Neural crest cell (in vitro differentiated cells): Measurements from ENCODE around the gene TRAM2. TPM values are rescaled to one million over a fixed set of nuclear protein-coding genes. Genes with fewer than 3 reads are reported as not detected.

Experiments
- DNase-seq: peaks from one replicate; pipeline ENCODE4 v3.0.0; 2021; ENCODE audit warnings: low read depth, mixed read lengths, low spot score
- H3K27ac Mint-ChIP-seq: one replicate; pipeline ENCODE4 v1.8.0; 2021; ENCODE audit warnings: mild to moderate bottlenecking, mixed read lengths; ENCODE audit not compliant: unreplicated experiment
- H3K27me3 Mint-ChIP-seq: 2 replicates; pipeline ENCODE4 v1.8.0; 2021; ENCODE audit warnings: low read depth, mild to moderate bottlenecking, mixed read lengths
- H3K36me3 Mint-ChIP-seq: 2 replicates; pipeline ENCODE4 v1.8.0; 2021; ENCODE audit warnings: low read depth, mild to moderate bottlenecking, mixed read lengths
- H3K4me1 Mint-ChIP-seq: 2 replicates; pipeline ENCODE4 v1.8.0; 2021; ENCODE audit warnings: mixed read lengths
- H3K4me3 Mint-ChIP-seq: one replicate; pipeline ENCODE4 v1.8.0; 2021; ENCODE audit warnings: mild to moderate bottlenecking, mixed read lengths
- H3K9me3 Mint-ChIP-seq: 2 replicates; pipeline ENCODE4 v1.8.0; 2021; ENCODE audit warnings: mixed read lengths
- total RNA-seq: library from RNA; stranded (reverse); gene quantifications from 2 replicates; pipeline ENCODE4 v1.2.1, GENCODE V29; 2021
- TF ChIP-seq, protein P1 (sequence below): fragments of 200-600 bp; sonication (generic); conservative IDR thresholded peaks from 2 replicates; pipeline ENCODE4 v1.5.0; 2021; ENCODE audit warnings: antibody characterized with exemption, mild to moderate bottlenecking

The TRAM2 gene
- total RNA-seq, 1 donor from 2014 or later = 20.2 TPM

DNA sequence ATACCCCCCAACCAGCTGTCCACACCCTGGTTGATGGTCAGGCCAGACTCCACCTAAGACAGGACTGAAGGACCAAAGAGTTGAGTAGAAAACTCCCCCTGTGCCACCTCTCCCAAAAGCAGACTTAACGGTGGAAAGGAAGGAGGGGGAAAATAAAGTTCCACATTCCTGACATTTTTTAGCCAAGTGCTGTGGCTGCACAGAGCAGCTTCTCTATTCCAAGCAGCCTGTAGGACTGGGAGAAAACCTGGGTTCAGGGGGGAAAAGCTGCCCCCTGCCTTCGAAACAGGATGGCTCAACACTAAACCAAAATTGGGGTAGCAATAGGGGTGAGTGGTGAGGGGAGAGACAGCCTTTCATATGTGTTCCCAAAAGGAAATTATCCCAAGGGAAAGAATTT lies 3.6 kb downstream of the TRAM2 start:
- Mint-ChIP-seq H3K27ac (no peak overlapping the region), H3K4me3 (peak overlapping the region; percentile 89), H3K27me3 (no peaks in the 10 kb centered on the region), H3K36me3 (no peaks in the 10 kb centered on the region), H3K4me1 (peaks cover 81% of the 10 kb centered on the region), H3K9me3 (no peaks in the 10 kb centered on the region)
- DNase-seq = no peak
- TF ChIP-seq, protein P1, sequence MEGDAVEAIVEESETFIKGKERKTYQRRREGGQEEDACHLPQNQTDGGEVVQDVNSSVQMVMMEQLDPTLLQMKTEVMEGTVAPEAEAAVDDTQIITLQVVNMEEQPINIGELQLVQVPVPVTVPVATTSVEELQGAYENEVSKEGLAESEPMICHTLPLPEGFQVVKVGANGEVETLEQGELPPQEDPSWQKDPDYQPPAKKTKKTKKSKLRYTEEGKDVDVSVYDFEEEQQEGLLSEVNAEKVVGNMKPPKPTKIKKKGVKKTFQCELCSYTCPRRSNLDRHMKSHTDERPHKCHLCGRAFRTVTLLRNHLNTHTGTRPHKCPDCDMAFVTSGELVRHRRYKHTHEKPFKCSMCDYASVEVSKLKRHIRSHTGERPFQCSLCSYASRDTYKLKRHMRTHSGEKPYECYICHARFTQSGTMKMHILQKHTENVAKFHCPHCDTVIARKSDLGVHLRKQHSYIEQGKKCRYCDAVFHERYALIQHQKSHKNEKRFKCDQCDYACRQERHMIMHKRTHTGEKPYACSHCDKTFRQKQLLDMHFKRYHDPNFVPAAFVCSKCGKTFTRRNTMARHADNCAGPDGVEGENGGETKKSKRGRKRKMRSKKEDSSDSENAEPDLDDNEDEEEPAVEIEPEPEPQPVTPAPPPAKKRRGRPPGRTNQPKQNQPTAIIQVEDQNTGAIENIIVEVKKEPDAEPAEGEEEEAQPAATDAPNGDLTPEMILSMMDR = no peak

DNA sequence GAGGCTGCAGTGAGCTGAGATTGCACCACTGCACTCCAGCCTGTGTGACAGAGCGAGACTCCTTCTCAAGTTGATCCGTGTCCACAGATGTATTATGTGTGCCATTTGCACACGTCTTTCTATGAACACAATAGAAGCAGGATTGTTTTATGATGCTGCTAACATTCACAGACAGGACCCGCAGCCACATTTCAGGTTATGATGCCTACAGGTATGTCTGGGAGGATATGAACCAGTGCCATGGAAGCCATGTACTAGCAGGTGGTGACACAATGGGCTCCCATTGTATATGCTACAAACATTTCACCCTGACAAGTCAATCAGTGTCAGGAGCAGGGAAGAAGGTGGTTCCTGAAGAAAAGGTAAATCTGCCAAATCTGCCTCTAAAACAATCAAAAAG lies 4.3 kb downstream of the TRAM2 start:
- H3K4me1 Mint-ChIP-seq = peaks cover 80% of the 10 kb centered on the region
- peak overlapping the region; percentile 8 for H3K4me3 Mint-ChIP-seq
- TF ChIP-seq, protein P1 = no peak
- no peaks in the 10 kb centered on the region for H3K27me3 Mint-ChIP-seq
- H3K36me3 Mint-ChIP-seq = no peaks in the 10 kb centered on the region
- H3K27ac Mint-ChIP-seq = no peak overlapping the region
- H3K9me3 Mint-ChIP-seq = no peaks in the 10 kb centered on the region
- DNase-seq = no peak

DNA sequence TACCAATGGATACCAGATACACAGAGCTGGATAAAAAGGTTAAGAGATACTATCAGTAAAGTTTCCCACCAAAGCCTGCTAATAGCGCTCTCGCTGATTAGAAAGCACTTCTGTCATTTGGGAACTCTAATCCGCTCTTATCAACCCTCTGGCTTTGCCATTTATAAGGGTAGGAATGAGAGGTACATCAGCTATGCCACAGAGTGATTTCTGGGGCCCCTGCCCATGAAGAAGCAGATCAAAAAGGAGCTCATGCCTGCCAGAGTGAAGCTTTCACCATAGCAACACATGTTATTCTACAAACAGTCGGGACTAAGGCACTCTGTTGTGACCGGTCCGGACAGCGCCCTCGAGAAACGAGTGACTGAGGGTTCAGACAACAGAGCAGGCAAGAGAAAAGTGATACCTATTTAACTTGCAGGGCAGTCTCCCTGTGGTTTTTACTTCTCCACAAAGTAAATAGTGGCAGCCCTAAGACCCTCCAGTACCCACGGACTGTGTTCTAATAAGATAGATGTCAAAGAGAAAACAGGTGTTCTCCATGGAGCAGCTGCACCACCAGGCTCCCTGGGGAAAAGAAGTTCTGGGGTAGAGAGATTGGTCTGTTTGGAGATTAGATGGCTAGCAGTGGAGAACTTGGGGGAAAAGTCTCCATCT lies 5.6 kb downstream of the TRAM2 start:
- Mint-ChIP-seq H3K4me3 (peak overlapping the region; percentile 10), H3K36me3 (no peaks in the 10 kb centered on the region), H3K27me3 (no peaks in the 10 kb centered on the region), H3K4me1 (peaks cover 87% of the 10 kb centered on the region), H3K27ac (peak overlapping the region; percentile 22), H3K9me3 (no peaks in the 10 kb centered on the region)
- TF ChIP-seq, protein P1 = no peak
- DNase-seq = no peak

DNA sequence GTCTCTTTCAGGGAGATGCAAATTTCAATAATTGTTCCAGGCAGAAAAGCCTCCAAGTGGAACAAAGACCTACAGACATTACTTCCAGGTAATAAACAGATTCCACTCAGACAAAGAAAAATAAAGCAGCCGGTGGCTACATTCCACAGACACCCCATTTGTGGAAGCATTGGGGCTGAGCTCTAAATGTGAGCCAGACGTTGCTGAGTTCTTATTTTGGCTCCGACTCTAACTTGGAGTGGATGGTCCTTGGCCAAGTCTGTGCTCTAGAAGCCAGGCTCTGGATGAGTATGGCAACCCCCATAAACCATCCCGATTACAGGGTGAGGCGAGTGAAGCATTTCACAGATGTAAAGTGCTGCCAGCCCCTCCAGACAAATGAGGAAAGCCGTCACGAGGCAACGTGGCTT lies 6.6 kb downstream of the TRAM2 start:
- Mint-ChIP-seq H3K27ac (peak overlapping the region; percentile 38), H3K36me3 (no peaks in the 10 kb centered on the region), H3K9me3 (no peaks in the 10 kb centered on the region), H3K4me3 (no peak overlapping the region), H3K4me1 (peaks cover 78% of the 10 kb centered on the region), H3K27me3 (no peaks in the 10 kb centered on the region)
- DNase-seq = no peak
- TF ChIP-seq, protein P1 = no peak

DNA sequence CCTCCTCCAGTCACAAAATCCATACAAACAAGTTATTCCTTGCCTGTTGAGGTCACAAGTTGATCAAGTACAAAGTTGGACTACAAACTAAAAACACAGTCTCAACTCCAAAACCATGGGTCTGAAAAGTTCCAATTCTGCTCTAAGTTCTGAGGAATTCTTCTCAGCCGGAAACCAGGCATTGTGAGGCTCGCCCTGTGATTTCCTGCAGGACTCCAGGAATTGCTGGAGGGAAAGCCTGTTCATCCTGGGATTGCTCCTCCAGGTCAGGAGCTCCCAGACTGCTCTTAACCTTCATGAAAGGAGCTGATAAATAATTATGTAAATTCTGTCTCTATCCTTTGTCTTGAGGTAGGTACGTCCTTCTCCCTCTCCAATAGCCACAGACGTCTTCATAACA lies 8.5 kb downstream of the TRAM2 start:
- H3K27me3 Mint-ChIP-seq = no peaks in the 10 kb centered on the region
- no peak for DNase-seq
- TF ChIP-seq, protein P1 = no peak
- H3K4me3 Mint-ChIP-seq = no peak overlapping the region
- no peak overlapping the region for H3K27ac Mint-ChIP-seq
- peaks cover 66% of the 10 kb centered on the region for H3K4me1 Mint-ChIP-seq
- no peaks in the 10 kb centered on the region for H3K9me3 Mint-ChIP-seq
- no peaks in the 10 kb centered on the region for H3K36me3 Mint-ChIP-seq
